ENCODE results near the gene CCND2.

Gene CCND2

GRCh38 chr12:4276524-4277204, 3.1 kb downstream of the CCND2 start:
- peak; percentile 95 for DNase-seq (ENCODE audit: low spot score)

GRCh38 chr12:4277205-4277543, 3.6 kb downstream of the CCND2 start:
- DNase-seq (ENCODE audit: low spot score): no peak

GRCh38 chr12:4277857-4278256, 4.3 kb downstream of the CCND2 start:
- no peak for DNase-seq (ENCODE audit: low spot score)

GRCh38 chr12:4278329-4279197, 5.0 kb downstream of the CCND2 start:
- no peak for DNase-seq (ENCODE audit: low spot score)

- DNase-seq (ENCODE audit: low spot score): no peak
These were observed 5.7 kb downstream of the CCND2 start for GRCh38 chr12:4279198-4279690.

GRCh38 chr12:4280351-4281163, 7.0 kb downstream of the CCND2 start:
- no peak for DNase-seq (ENCODE audit: low spot score)

- no peak for DNase-seq (ENCODE audit: low spot score)
These were observed 7.7 kb downstream of the CCND2 start for GRCh38 chr12:4281173-4281654.

- DNase-seq (ENCODE audit: low spot score): no peak
These were observed 8.7 kb downstream of the CCND2 start for GRCh38 chr12:4282103-4282891.

GRCh38 chr12:4282892-4283511, 9.4 kb downstream of the CCND2 start:
- DNase-seq (ENCODE audit: low spot score): no peak

GRCh38 chr12:4283512-4284255, 10.1 kb downstream of the CCND2 start:
- no peak for DNase-seq (ENCODE audit: low spot score)

- DNase-seq (ENCODE audit: low spot score): no peak
These were observed 10.7 kb downstream of the CCND2 start for GRCh38 chr12:4284306-4284705.

GRCh38 chr12:4285070-4285469, 11.5 kb downstream of the CCND2 start:
- no peak for DNase-seq (ENCODE audit: low spot score)

GRCh38 chr12:4286228-4286627, 12.7 kb downstream of the CCND2 start:
- no peak for DNase-seq (ENCODE audit: low spot score)

GRCh38 chr12:4286771-4287317, 13.3 kb downstream of the CCND2 start:
- DNase-seq (ENCODE audit: low spot score): no peak

- DNase-seq (ENCODE audit: low spot score): no peak
These were observed 14.0 kb downstream of the CCND2 start for GRCh38 chr12:4287325-4288211.

GRCh38 chr12:4288296-4289131, 15.0 kb downstream of the CCND2 start:
- no peak for DNase-seq (ENCODE audit: low spot score)

- DNase-seq (ENCODE audit: low spot score): no peak
These were observed 15.8 kb downstream of the CCND2 start for GRCh38 chr12:4289231-4289878.

All from NAMALWA (cell line).